ENCODE data around the gene FAM136A.
"Not testable (repeated sequence)": the region's sequence is repeated elsewhere in the genome, so short reads cannot be mapped to it uniquely, and the experiment has no call there.

The FAM136A gene

DNA sequence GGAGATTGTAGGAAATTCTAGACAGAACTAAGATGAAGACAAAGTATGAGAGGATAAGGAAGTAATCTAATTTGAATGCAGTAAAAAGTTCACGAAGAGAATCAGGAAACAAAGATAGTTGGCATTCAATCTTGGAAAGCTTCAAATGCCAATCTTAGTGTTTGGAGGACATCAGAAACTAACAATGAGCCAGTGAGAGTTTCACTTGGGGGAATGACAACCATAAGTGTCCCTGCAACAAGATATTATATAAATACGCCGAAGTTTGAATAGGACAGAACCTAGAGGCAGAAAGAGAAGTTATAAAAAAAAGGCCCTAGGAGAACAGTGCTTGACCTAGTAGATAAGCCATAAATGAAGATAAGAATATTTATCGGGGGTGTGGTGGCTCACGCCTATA, 19.4 kb downstream of the FAM136A start:
- no peak for TF ChIP-seq CTCF (IDR thresholded peaks at IDR 0.05; ENCODE audit: insufficient read depth, low read length, missing control alignments)
- CTCF ChIA-PET = no interaction called here
- no peak overlapping the region for H3K4me3 ChIP-seq (ENCODE audit: low read depth, low read length)
- DNase-seq (ENCODE audit: low read depth, low spot score) = no peak
- POLR2A ChIA-PET = no interaction called here

GRCh38 chr2:70280242-70280798, 21.5 kb downstream of the FAM136A start:
- ChIA-PET CTCF (interaction anchor here (1.9 kb wide), 1 partner anchor 367 kb away, joined by 5 read pairs; no protein-coding TSS in a partner anchor), POLR2A (no interaction called here)
- no peak for TF ChIP-seq CTCF (IDR thresholded peaks at IDR 0.05; ENCODE audit: insufficient read depth, low read length, missing control alignments)
- no peak for DNase-seq (ENCODE audit: low read depth, low spot score)
- no peak overlapping the region for H3K4me3 ChIP-seq (ENCODE audit: low read depth, low read length)

- ChIA-PET CTCF (no interaction called here), POLR2A (interaction anchor here (0.6 kb wide), 1 partner anchor 22 kb away, joined by 3 read pairs; no protein-coding TSS in a partner anchor)
- TF ChIP-seq CTCF (IDR thresholded peaks at IDR 0.05; ENCODE audit: insufficient read depth, low read length, missing control alignments) = no peak
- DNase-seq (ENCODE audit: low read depth, low spot score) = no peak
- H3K4me3 ChIP-seq (ENCODE audit: low read depth, low read length) = no peak overlapping the region
Measured at GRCh38 chr2:70270323-70270722, 31.5 kb downstream of the FAM136A start.

DNA sequence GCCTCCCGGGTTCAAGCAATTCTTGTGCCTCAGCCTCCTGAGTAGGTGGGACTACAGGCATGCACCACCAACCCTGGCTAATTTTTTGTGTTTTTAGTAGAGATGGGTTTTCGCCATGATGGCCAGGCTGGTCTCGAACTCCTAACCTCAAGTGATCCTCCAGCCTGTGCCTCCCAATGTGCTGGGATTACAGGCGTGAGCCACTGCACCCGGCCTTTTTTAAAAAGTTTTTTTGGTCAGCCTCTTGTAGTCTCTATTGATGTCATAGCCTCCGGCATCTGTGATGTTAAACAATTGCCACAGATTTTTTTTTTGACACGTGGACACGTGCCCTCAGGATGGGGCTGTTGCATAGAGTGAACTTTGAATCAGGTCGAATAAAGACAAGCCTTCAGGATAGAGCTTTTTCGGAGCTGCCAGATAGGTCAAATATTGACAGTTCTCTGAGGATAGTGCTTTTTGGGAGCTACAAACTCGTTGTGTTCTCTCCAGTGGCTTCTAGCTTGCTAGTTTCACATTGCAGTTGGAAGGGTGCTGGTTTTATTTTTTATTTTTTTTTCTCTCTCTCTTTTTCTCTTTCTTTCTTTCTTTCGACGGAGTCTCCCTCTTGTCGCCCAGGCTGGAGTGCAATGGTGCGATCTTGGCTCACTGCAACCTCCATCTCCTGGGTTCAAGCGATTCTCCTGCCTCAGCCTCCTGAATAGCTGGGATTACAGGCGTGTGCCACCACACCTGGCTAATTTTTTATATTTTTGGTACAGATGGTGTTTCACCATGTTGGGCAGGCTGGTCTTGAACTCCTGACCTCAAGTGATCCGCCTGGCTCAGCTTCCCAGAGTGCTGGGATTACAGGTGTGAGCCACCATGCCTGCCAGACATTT, 32.2 kb downstream of the FAM136A start:
- CTCF ChIA-PET; DNase-seq (ENCODE audit: low read depth, low spot score); H3K4me3 ChIP-seq (ENCODE audit: low read depth, low read length): not testable (repeated sequence)
- POLR2A ChIA-PET = interaction anchor here (0.6 kb wide), 1 partner anchor 23 kb away, joined by 3 read pairs; no protein-coding TSS in a partner anchor

DNA sequence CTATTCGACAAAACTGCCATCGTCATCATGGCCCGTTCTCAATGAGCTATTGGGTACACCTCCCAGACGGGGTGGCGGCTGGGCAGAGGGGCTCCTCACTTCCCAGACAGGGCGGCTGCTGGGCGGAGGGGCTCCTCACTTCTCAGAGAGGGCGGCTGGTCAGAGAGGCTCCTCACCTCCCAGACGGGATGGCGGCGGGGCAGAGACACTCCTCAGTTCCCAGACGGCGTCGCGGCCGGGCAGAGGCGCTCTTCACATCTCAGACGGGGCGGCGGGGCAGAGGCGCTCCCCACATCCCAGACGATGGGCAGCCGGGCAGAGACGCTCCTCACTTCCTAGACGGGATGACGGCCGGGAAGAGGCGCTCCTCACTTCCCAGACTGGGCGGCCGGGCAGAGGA, 34.9 kb downstream of the FAM136A start:
- H3K4me3 ChIP-seq (ENCODE audit: low read depth, low read length); CTCF ChIA-PET; POLR2A ChIA-PET; DNase-seq (ENCODE audit: low read depth, low spot score): not testable (repeated sequence)

- peak; percentile 17 for DNase-seq (ENCODE audit: low read depth, low spot score)
- ChIA-PET POLR2A (interaction anchor here (0.5 kb wide), 1 partner anchor 175 kb away, joined by 3 read pairs; no protein-coding TSS in a partner anchor), CTCF (no interaction called here)
- H3K4me3 ChIP-seq (ENCODE audit: low read depth, low read length) = no peak overlapping the region
- no peak for TF ChIP-seq CTCF (IDR thresholded peaks at IDR 0.05; ENCODE audit: insufficient read depth, low read length, missing control alignments)
Measured at GRCh38 chr2:70261501-70261900, 40.4 kb downstream of the FAM136A start.

DNA sequence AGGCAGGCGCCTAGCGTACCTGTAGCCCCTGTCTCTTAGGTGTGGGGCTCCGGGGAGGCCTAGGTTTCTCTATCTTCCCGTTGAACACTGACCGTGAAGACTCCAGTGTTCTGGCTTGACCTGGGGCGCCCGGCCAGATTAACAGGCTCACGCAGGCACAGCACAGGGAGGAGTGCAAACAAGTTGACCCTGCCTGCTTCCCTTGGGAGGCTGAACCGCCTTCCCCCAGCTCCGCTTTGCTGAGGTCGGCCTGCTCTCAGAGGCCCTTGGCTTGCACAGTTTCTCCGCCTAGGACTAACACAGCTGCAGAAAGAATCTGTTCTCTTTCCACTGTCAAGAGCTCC, 43.4 kb downstream of the FAM136A start:
- no peak for TF ChIP-seq CTCF (IDR thresholded peaks at IDR 0.05; ENCODE audit: insufficient read depth, low read length, missing control alignments)
- no peak for DNase-seq (ENCODE audit: low read depth, low spot score)
- ChIA-PET CTCF (interaction anchor here (1.1 to 2.0 kb wide), 4 partner anchors 16 to 344 kb away, joined by 3 to 7 read pairs (median 3); partner anchors contain the start of gene FAM136A), POLR2A (interaction anchor here (0.5 to 1.6 kb wide), 4 partner anchors 35 to 344 kb away, joined by 3 to 8 read pairs (median 6); partner anchors contain the start of genes MXD1 and SNRPG)
- H3K4me3 ChIP-seq (ENCODE audit: low read depth, low read length) = peak overlapping the region; percentile 82

All from AG04449 (cell line).